HEK293 (cell line): ENCODE measurements around the gene SPATA1.

Source experiments
- CTCF ChIP-seq: fragments of 450-650 bp; formaldehyde crosslinking; IDR thresholded peaks from 2 replicates; pipeline ENCODE4 v1.5.1; 2016; ENCODE audit warnings: missing biosample characterization, missing genetic modification characterization
- FEZF1 ChIP-seq: fragments of 450-650 bp; formaldehyde crosslinking; IDR thresholded peaks from 2 replicates; pipeline ENCODE4 v1.5.1; 2016; ENCODE audit warnings: missing biosample characterization, missing genetic modification characterization
- GLIS2 ChIP-seq: fragments of 450-650 bp; formaldehyde crosslinking; IDR thresholded peaks from 2 replicates; pipeline ENCODE4 v1.5.1; 2016; ENCODE audit warnings: missing biosample characterization, missing genetic modification characterization
- HOXC10 ChIP-seq: sonication (generic); formaldehyde crosslinking; IDR thresholded peaks from 2 replicates; pipeline ENCODE4 v1.8.1; 2023; ENCODE audit warnings: mild to moderate bottlenecking, missing genetic modification reagents
- PRDM1 ChIP-seq: fragments of 450-650 bp; formaldehyde crosslinking; IDR thresholded peaks from 2 replicates; pipeline ENCODE4; 2016; ENCODE audit warnings: missing biosample characterization, missing genetic modification characterization
- PRDM10 ChIP-seq: fragments of 450-650 bp; formaldehyde crosslinking; IDR thresholded peaks from 2 replicates; pipeline ENCODE4 v1.5.1; 2016; ENCODE audit warnings: missing biosample characterization, missing genetic modification characterization
- PRDM4 ChIP-seq: fragments of 450-650 bp; formaldehyde crosslinking; IDR thresholded peaks from 2 replicates; pipeline ENCODE4 v1.5.1; 2017; ENCODE audit warnings: missing biosample characterization, missing genetic modification characterization
- SALL2 ChIP-seq: fragments of 450-650 bp; formaldehyde crosslinking; IDR thresholded peaks from 2 replicates; pipeline ENCODE4 v1.5.0; 2017; ENCODE audit warnings: missing biosample characterization, mild to moderate bottlenecking, missing genetic modification characterization, borderline replicate concordance
- SP2 ChIP-seq: fragments of 450-650 bp; formaldehyde crosslinking; IDR thresholded peaks from 2 replicates; pipeline ENCODE4 v1.5.1; 2016; ENCODE audit warnings: missing biosample characterization, missing genetic modification characterization
- SP7 ChIP-seq: fragments of 450-650 bp; formaldehyde crosslinking; IDR thresholded peaks from 2 replicates; pipeline ENCODE4 v1.5.1; 2016; ENCODE audit warnings: missing biosample characterization, missing genetic modification characterization
- ZBTB17 ChIP-seq: fragments of 450-650 bp; formaldehyde crosslinking; IDR thresholded peaks from 2 replicates; pipeline ENCODE4 v1.5.1; 2016; ENCODE audit warnings: missing biosample characterization, missing genetic modification characterization
- ZBTB48 ChIP-seq: fragments of 450-650 bp; formaldehyde crosslinking; IDR thresholded peaks from 2 replicates; pipeline ENCODE4 v1.5.1; 2016; ENCODE audit warnings: missing biosample characterization, missing genetic modification characterization
- ZBTB8A ChIP-seq: fragments of 450-650 bp; formaldehyde crosslinking; IDR thresholded peaks from 2 replicates; pipeline ENCODE4 v1.5.1; 2016; ENCODE audit warnings: missing biosample characterization, missing genetic modification characterization
- ZFP41 ChIP-seq: fragments of 450-650 bp; formaldehyde crosslinking; IDR thresholded peaks from 2 replicates; pipeline ENCODE4 v1.5.1; 2016; ENCODE audit warnings: missing biosample characterization, missing genetic modification characterization, borderline replicate concordance
- ZFP69B ChIP-seq: fragments of 450-650 bp; formaldehyde crosslinking; IDR thresholded peaks from 2 replicates; pipeline ENCODE4 v1.5.1; 2016; ENCODE audit warnings: missing biosample characterization, missing genetic modification characterization
- ZNF404 ChIP-seq: fragments of 450-650 bp; formaldehyde crosslinking; IDR thresholded peaks from 2 replicates; pipeline ENCODE4 v1.5.1; 2017; ENCODE audit warnings: missing biosample characterization, missing genetic modification characterization
- ZNF423 ChIP-seq: fragments of 450-650 bp; formaldehyde crosslinking; IDR thresholded peaks from 2 replicates; pipeline ENCODE4 v1.5.1; 2016; ENCODE audit warnings: missing biosample characterization, missing genetic modification characterization
- ZNF548 ChIP-seq: fragments of 450-650 bp; formaldehyde crosslinking; IDR thresholded peaks from 2 replicates; pipeline ENCODE4 v1.5.1; 2016; ENCODE audit warnings: missing biosample characterization, missing genetic modification characterization
- ZNF561 ChIP-seq: fragments of 450-650 bp; IDR thresholded peaks from 2 replicates; pipeline ENCODE4 v1.5.1; 2018; ENCODE audit warnings: missing biosample characterization, missing genetic modification characterization, borderline replicate concordance
- ZNF600 ChIP-seq: fragments of 450-650 bp; formaldehyde crosslinking; IDR thresholded peaks from 2 replicates; pipeline ENCODE4 v1.5.1; 2016; ENCODE audit warnings: missing biosample characterization, missing genetic modification characterization
- ZSCAN30 ChIP-seq: fragments of 450-650 bp; IDR thresholded peaks from 2 replicates; pipeline ENCODE4 v1.5.1; 2018; ENCODE audit warnings: missing biosample characterization, mild to moderate bottlenecking, missing genetic modification characterization, moderate library complexity
- ZXDB ChIP-seq: fragments of 450-650 bp; formaldehyde crosslinking; IDR thresholded peaks from 2 replicates; pipeline ENCODE4 v1.5.1; 2016; ENCODE audit warnings: missing biosample characterization, missing genetic modification characterization
- TF ChIP-seq, protein P1 (sequence below): fragments of 450-650 bp; formaldehyde crosslinking; IDR thresholded peaks from 2 replicates; pipeline ENCODE4 v1.5.1; 2016; ENCODE audit warnings: missing biosample characterization, missing genetic modification characterization
- TF ChIP-seq, protein P2 (sequence below): sonication (generic); formaldehyde crosslinking; IDR thresholded peaks from 2 replicates; pipeline ENCODE4 v1.8.1; 2022; ENCODE audit warnings: mild to moderate bottlenecking, moderate library complexity, missing genetic modification reagents

The SPATA1 gene

GRCh38 chr1:84573967-84574842 lies 68.0 kb downstream of the SPATA1 start, which contains the start of gene CTBS (continued):
- TF ChIP-seq, protein P1, sequence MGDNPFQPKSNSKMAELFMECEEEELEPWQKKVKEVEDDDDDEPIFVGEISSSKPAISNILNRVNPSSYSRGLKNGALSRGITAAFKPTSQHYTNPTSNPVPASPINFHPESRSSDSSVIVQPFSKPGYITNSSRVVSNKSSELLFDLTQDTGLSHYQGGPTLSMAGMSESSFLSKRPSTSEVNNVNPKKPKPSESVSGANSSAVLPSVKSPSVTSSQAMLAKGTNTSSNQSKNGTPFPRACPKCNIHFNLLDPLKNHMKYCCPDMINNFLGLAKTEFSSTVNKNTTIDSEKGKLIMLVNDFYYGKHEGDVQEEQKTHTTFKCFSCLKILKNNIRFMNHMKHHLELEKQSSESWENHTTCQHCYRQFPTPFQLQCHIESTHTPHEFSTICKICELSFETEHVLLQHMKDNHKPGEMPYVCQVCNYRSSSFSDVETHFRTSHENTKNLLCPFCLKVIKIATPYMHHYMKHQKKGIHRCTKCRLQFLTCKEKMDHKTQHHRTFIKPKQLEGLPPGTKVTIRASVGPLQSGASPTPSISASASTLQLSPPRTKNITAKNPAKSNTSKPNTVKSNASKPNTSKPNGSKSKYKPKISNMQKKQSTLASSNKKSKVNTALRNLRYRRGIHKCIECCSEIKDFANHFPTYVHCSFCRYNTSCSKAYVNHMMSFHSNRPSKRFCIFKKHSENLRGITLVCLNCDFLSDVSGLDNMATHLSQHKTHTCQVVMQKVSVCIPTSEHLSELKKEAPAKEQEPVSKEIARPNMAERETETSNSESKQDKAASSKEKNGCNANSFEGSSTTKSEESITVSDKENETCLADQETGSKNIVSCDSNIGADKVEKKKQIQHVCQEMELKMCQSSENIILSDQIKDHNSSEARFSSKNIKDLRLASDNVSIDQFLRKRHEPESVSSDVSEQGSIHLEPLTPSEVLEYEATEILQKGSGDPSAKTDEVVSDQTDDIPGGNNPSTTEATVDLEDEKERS: no peak
- TF ChIP-seq ZFP41 (tag by site-specific recombination): no peak
- TF ChIP-seq ZNF600 (tag by site-specific recombination): peak; percentile 81
- no peak for TF ChIP-seq SALL2 (tag by site-specific recombination)
- peak; percentile 78 for TF ChIP-seq ZBTB8A
- TF ChIP-seq ZNF423 (tag by site-specific recombination): peak; percentile 57; the same call in 1 of the 2 replicates
- no peak for TF ChIP-seq HOXC10
- no peak for TF ChIP-seq ZNF548 (tag by site-specific recombination)
- 0 out of 2 replicates have a peak, but pooled peaks have one; percentile 19 for TF ChIP-seq PRDM1 (tag by site-specific recombination)
- TF ChIP-seq ZSCAN30 (tag by site-specific recombination): peak; percentile 71
- 0 out of 2 replicates have a peak, but pooled peaks have one; percentile 16 for TF ChIP-seq PRDM10 (tag by site-specific recombination)
- no peak for TF ChIP-seq ZNF404 (tag by site-specific recombination)
- peak; percentile 72; the same call in 1 of the 2 replicates for TF ChIP-seq ZNF561 (tag by site-specific recombination)
- peak; percentile 58; the same call in 1 of the 2 replicates for TF ChIP-seq ZBTB48 (tag by site-specific recombination)
- TF ChIP-seq ZXDB (tag by site-specific recombination): peak; percentile 59; the same call in 1 of the 2 replicates
- 0 out of 2 replicates have a peak, but pooled peaks have one; percentile 14 for TF ChIP-seq PRDM4 (tag by site-specific recombination)
- no peak for TF ChIP-seq FEZF1 (tag by site-specific recombination)
- TF ChIP-seq, protein P2, sequence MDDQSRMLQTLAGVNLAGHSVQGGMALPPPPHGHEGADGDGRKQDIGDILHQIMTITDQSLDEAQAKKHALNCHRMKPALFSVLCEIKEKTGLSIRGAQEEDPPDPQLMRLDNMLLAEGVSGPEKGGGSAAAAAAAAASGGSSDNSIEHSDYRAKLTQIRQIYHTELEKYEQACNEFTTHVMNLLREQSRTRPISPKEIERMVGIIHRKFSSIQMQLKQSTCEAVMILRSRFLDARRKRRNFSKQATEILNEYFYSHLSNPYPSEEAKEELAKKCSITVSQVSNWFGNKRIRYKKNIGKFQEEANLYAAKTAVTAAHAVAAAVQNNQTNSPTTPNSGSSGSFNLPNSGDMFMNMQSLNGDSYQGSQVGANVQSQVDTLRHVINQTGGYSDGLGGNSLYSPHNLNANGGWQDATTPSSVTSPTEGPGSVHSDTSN: peak; percentile 78
- peak; percentile 57 for TF ChIP-seq CTCF
- peak; percentile 54; the same call in 1 of the 2 replicates for TF ChIP-seq SP7 (tag by site-specific recombination)
- peak; percentile 70 for TF ChIP-seq SP2 (tag by site-specific recombination)
- peak; percentile 96 for TF ChIP-seq ZBTB17
- peak; percentile 61; the same call in 1 of the 2 replicates for TF ChIP-seq GLIS2
- TF ChIP-seq ZFP69B: peak; percentile 49; the same call in 1 of the 2 replicates
- TF ChIP-seq, all 188 proteins: peak for 36
